ENCODE results near the gene CISD2.

GRCh38 chr4:102832105-102832504 lies 36.7 kb upstream of the CISD2 start:
- TF ChIP-seq CTCF (IDR thresholded peaks at IDR 0.05) (no peak), JUNB (IDR thresholded peaks at IDR 0.05) (no peak), FOXS1 (CRISPR knock-in tag; IDR thresholded peaks at IDR 0.05) (no peak), CBX2 (IDR thresholded peaks at IDR 0.05; ENCODE audit: borderline replicate concordance, low read depth) (no peak), REST (IDR thresholded peaks at IDR 0.05) (no peak), EP300 (IDR thresholded peaks at IDR 0.05) (no peak), POLR2A (IDR thresholded peaks at IDR 0.05; ENCODE audit: low read length) (no peak), TFCP2L1 (CRISPR knock-in tag; IDR thresholded peaks at IDR 0.05) (no peak)

All from A549 (cell line).